Activated CD4-positive, alpha-beta memory T cell treated with anti-CD3 and anti-CD28 coated beads, Interleukin-2, amount 10 ng/mL, durations not matched to agents 7 days and 5 days (primary cell): Measurements from ENCODE around the gene BTBD9. TPM values are rescaled to one million over a fixed set of nuclear protein-coding genes. Genes with fewer than 3 reads are reported as not detected.

ENCODE experiments used
- CTCF ChIA-PET: fragments of 350-600 bp; sonication (Branson Sonifier 250); formaldehyde crosslinking; loops from one replicate; lab custom pipeline; 2021; ENCODE audit warnings: antibody characterized with exemption, inconsistent platforms; lab: Charles Lee
- POLR2A ChIA-PET: fragments of 350-600 bp; sonication (Branson Sonifier 250); formaldehyde crosslinking; loops from one replicate; lab custom pipeline; 2021; ENCODE audit warnings: antibody characterized with exemption; lab: Charles Lee
- DNase-seq: peaks from one replicate; pipeline ENCODE4 v3.0.0-alpha.2; 2020
- H3K27ac Mint-ChIP-seq: one replicate; pipeline ENCODE4 v1.8.0; 2021; ENCODE audit warnings: mild to moderate bottlenecking, mixed read lengths
- H3K27me3 Mint-ChIP-seq: one replicate; pipeline ENCODE4 v1.8.0; 2021; ENCODE audit warnings: mixed read lengths
- H3K36me3 Mint-ChIP-seq: one replicate; pipeline ENCODE4 v1.8.0; 2021; ENCODE audit warnings: low read depth, mixed read lengths
- H3K4me1 Mint-ChIP-seq: one replicate; pipeline ENCODE4 v1.8.0; 2021; ENCODE audit warnings: mixed read lengths
- H3K4me3 Mint-ChIP-seq: one replicate; pipeline ENCODE4 v1.8.0; 2021; ENCODE audit warnings: mild to moderate bottlenecking, mixed read lengths
- H3K9me3 Mint-ChIP-seq: one replicate; pipeline ENCODE4 v1.8.0; 2021; ENCODE audit warnings: mixed read lengths
- total RNA-seq, 2 experiments: library from RNA; stranded (reverse); gene quantifications; one replicate each; pipeline ENCODE4 v1.2.3, GENCODE V29; 2021

The BTBD9 gene
- total RNA-seq, 2 experiments from 2014 or later, result 14.7 to 16.1 TPM

- Mint-ChIP-seq H3K4me3 (no peak overlapping the region), H3K9me3 (no peaks in the 10 kb centered on the region), H3K27ac (no peak overlapping the region), H3K36me3 (no peaks in the 10 kb centered on the region), H3K27me3 (no peaks in the 10 kb centered on the region), H3K4me1 (peaks cover 3% of the 10 kb centered on the region)
- no peak for DNase-seq
- ChIA-PET POLR2A (no interaction called here), CTCF (no interaction called here)
These were observed 426.5 kb downstream of the BTBD9 start for GRCh38 chr6:38213251-38213658.

DNA sequence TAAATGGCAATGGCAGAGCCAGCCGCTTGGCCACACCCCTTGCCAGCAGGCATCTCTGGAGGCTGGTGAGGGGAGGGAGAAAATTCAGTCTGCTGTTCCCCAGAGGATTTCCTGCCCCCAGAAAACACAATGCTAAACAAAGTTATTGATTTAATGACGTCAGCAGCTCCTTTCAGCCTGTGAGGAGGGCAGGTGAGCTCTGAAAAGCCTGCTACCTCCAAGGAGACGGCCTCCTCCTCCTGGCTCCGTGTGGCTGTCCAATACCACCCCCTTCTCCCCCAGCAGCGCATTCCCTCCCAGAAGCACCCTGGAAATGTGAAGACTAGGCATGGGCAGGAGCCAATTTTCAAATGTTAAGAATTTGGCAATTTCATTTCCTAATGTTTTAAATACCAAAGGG, 427.1 kb downstream of the BTBD9 start:
- CTCF ChIA-PET, result no interaction called here
- H3K27ac Mint-ChIP-seq, result no peak overlapping the region
- DNase-seq, result no peak
- POLR2A ChIA-PET, result no interaction called here
- no peaks in the 10 kb centered on the region for H3K36me3 Mint-ChIP-seq
- H3K4me3 Mint-ChIP-seq, result no peak overlapping the region
- no peaks in the 10 kb centered on the region for H3K27me3 Mint-ChIP-seq
- peaks cover 3% of the 10 kb centered on the region for H3K4me1 Mint-ChIP-seq
- H3K9me3 Mint-ChIP-seq, result no peaks in the 10 kb centered on the region

GRCh38 chr6:38212116-38212515, 427.6 kb downstream of the BTBD9 start:
- no peak for DNase-seq
- POLR2A ChIA-PET, result no interaction called here
- H3K27me3 Mint-ChIP-seq, result no peaks in the 10 kb centered on the region
- CTCF ChIA-PET, result no interaction called here
- H3K27ac Mint-ChIP-seq, result no peak overlapping the region
- H3K4me3 Mint-ChIP-seq, result no peak overlapping the region
- no peaks in the 10 kb centered on the region for H3K36me3 Mint-ChIP-seq
- H3K4me1 Mint-ChIP-seq, result peaks cover 3% of the 10 kb centered on the region
- H3K9me3 Mint-ChIP-seq, result no peaks in the 10 kb centered on the region

DNA sequence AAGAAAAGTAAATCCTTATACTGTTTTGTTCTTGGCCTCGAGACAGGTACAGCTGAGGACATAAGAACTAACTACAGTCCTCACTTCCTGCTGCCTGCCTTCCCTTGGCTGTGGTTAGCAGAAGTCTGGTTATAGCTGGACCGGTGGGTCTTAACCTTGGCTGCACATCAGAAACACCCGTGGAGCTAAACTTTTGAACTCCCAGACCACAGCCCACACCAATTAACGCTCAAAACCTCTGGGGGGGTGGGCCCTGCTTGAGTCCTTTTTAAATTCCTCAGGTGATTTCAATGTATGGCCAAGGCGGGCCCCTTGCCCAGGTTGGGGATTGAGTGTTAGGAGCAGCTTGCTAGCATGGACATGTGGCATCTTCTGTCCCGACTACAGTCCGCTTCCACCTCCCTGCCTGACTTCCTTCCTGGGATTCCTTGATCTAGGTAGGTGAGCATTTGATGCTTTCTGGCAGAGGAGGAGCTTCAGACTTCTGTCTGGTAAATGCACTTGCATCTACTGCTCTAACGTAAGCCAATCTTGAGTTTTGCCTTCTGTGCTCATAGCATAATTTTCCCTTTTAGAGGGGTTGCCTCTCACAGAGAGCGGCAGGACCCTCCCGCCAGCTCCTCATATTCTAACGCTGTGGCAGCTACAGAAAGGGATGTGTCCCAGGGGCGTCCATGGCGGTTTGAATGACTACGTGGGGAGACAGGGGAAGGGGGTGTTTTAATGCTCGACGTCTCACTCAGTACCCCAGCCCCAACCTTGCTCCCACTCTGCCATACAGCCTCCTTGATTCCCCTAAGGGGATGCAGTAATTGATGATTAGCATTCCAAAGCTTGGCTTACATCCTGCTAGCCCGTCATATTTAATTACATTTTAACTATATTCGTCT, 430.1 kb downstream of the BTBD9 start:
- POLR2A ChIA-PET, result no interaction called here
- no peak for DNase-seq
- Mint-ChIP-seq H3K27ac (no peak overlapping the region), H3K4me1 (peaks cover 3% of the 10 kb centered on the region), H3K36me3 (no peaks in the 10 kb centered on the region), H3K4me3 (no peak overlapping the region), H3K27me3 (no peaks in the 10 kb centered on the region), H3K9me3 (no peaks in the 10 kb centered on the region)
- CTCF ChIA-PET, result no interaction called here

- Mint-ChIP-seq H3K4me1 (peaks cover 3% of the 10 kb centered on the region), H3K9me3 (no peaks in the 10 kb centered on the region), H3K27ac (no peak overlapping the region), H3K36me3 (no peaks in the 10 kb centered on the region), H3K27me3 (no peaks in the 10 kb centered on the region), H3K4me3 (no peak overlapping the region)
- no peak for DNase-seq
- ChIA-PET POLR2A (no interaction called here), CTCF (no interaction called here)
These were observed 431.7 kb downstream of the BTBD9 start for GRCh38 chr6:38208028-38208427.

DNA sequence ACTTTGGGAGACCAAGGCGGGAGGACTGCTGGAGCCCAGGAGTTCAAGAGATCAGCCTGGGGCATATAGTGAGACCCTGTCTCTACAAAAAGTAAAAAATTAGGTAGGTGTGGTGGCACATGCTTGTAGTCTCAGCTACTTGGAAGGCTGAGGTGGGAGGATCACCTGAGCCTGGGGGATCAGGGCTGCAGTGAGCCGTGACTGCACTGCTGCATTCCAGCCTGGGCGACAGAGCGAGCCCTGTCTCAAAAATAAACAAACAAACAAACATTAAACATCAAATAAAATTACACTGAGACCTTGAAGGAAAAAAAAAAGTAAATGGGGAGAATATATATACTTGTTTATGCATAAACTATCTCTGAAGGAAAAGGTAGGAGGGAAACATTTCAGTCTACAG, 432.4 kb downstream of the BTBD9 start:
- CTCF ChIA-PET, result no interaction called here
- H3K9me3 Mint-ChIP-seq, result no peaks in the 10 kb centered on the region
- H3K27ac Mint-ChIP-seq, result no peak overlapping the region
- H3K4me3 Mint-ChIP-seq, result no peak overlapping the region
- POLR2A ChIA-PET, result no interaction called here
- no peaks in the 10 kb centered on the region for H3K36me3 Mint-ChIP-seq
- H3K27me3 Mint-ChIP-seq, result no peaks in the 10 kb centered on the region
- DNase-seq, result no peak
- peaks cover 3% of the 10 kb centered on the region for H3K4me1 Mint-ChIP-seq

GRCh38 chr6:38198219-38198618, 441.5 kb downstream of the BTBD9 start:
- POLR2A ChIA-PET, result no interaction called here
- CTCF ChIA-PET, result no interaction called here
- no peaks in the 10 kb centered on the region for H3K36me3 Mint-ChIP-seq
- no peak overlapping the region for H3K4me3 Mint-ChIP-seq
- no peaks in the 10 kb centered on the region for H3K9me3 Mint-ChIP-seq
- no peaks in the 10 kb centered on the region for H3K4me1 Mint-ChIP-seq
- no peak for DNase-seq
- H3K27ac Mint-ChIP-seq, result no peak overlapping the region
- H3K27me3 Mint-ChIP-seq, result no peaks in the 10 kb centered on the region

DNA sequence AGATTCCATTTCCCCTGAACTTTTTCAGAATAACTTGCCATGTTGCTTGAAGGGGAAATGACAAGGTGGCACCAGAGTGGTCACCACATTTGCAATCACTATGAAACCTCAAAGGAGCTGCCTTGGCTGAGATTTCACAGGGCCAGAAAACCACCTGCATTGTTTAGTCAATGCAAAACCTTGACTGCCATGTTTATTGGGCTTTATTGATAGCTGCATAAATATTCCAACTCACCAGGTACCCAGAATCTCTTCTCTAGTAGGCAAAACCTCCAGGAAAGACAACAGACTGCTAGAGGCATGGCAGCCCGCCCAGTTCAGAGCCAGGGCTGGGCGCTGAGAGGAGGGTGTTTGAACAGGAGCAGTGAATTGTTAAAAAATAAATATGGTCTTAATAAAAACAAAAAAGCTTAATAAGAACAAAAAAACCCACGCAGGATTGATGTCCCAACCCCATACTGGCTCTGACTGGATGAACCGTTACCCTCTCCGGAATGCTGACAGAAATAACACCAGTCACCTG, 444.6 kb downstream of the BTBD9 start:
- CTCF ChIA-PET, result no interaction called here
- no peak overlapping the region for H3K27ac Mint-ChIP-seq

GRCh38 chr6:38194589-38194988, 445.1 kb downstream of the BTBD9 start:
- CTCF ChIA-PET, result no interaction called here
- H3K9me3 Mint-ChIP-seq, result no peaks in the 10 kb centered on the region
- no peak overlapping the region for H3K4me3 Mint-ChIP-seq
- DNase-seq, result no peak
- H3K36me3 Mint-ChIP-seq, result no peaks in the 10 kb centered on the region
- H3K27ac Mint-ChIP-seq, result no peak overlapping the region
- POLR2A ChIA-PET, result no interaction called here
- H3K27me3 Mint-ChIP-seq, result no peaks in the 10 kb centered on the region
- no peaks in the 10 kb centered on the region for H3K4me1 Mint-ChIP-seq

More for the DNA sequence above, 444.6 kb downstream of the BTBD9 start:
- Mint-ChIP-seq H3K9me3 (no peaks in the 10 kb centered on the region), H3K4me3 (no peak overlapping the region), H3K36me3 (no peaks in the 10 kb centered on the region), H3K27me3 (no peaks in the 10 kb centered on the region), H3K4me1 (no peaks in the 10 kb centered on the region)
- POLR2A ChIA-PET, result no interaction called here
- no peak for DNase-seq

GRCh38 chr6:38194282-38194572, 445.5 kb downstream of the BTBD9 start:
- H3K36me3 Mint-ChIP-seq, result no peaks in the 10 kb centered on the region
- POLR2A ChIA-PET, result no interaction called here
- no peaks in the 10 kb centered on the region for H3K4me1 Mint-ChIP-seq
- no peak overlapping the region for H3K4me3 Mint-ChIP-seq
- no peak overlapping the region for H3K27ac Mint-ChIP-seq
- no peak for DNase-seq
- CTCF ChIA-PET, result no interaction called here
- no peaks in the 10 kb centered on the region for H3K27me3 Mint-ChIP-seq
- H3K9me3 Mint-ChIP-seq, result no peaks in the 10 kb centered on the region

DNA sequence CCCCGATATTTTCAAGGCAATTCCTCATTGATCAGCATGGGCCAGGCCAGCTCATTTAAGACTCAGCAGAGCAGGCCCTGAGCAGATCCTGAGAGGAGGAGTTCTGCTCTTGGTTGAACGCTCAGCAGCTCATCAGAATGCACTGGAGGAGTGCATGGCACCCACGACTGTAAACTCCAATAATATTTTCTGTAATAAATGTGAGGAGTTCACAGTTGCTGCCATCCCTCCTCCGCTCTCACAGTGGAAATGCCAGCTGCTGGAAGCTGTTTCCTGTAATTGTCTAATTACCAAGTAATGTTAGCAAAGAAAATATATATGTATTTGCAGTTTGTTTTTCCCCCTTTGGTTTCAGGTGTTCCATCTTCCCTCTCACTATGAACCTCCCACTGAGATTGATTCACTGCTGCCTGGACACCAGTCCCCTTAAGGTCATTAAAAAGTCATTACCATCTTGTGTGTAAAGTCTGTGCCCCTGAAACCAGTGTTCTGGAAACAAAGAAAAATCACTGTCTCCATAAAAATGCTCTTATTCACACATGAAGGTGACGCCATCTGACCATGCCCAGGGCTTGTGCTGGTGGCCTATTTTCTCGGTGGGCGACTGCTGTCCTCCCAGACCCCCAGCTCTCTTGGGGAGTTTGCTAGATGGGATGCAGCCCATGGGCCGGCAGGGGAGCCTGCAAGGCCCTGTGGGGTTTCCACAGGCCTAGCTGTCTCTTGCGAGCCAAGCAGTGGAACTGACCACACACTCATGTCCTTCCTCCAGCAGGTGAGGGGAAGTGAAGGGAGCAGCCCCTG, 446.0 kb downstream of the BTBD9 start:
- Mint-ChIP-seq H3K4me3 (no peak overlapping the region), H3K9me3 (no peaks in the 10 kb centered on the region), H3K4me1 (no peaks in the 10 kb centered on the region), H3K27me3 (no peaks in the 10 kb centered on the region), H3K27ac (no peak overlapping the region), H3K36me3 (no peaks in the 10 kb centered on the region)
- ChIA-PET POLR2A (no interaction called here), CTCF (no interaction called here)
- no peak for DNase-seq

GRCh38 chr6:38193051-38193450, 446.7 kb downstream of the BTBD9 start:
- no peaks in the 10 kb centered on the region for H3K27me3 Mint-ChIP-seq
- H3K4me1 Mint-ChIP-seq, result no peaks in the 10 kb centered on the region
- no peaks in the 10 kb centered on the region for H3K36me3 Mint-ChIP-seq
- H3K27ac Mint-ChIP-seq, result no peak overlapping the region
- POLR2A ChIA-PET, result no interaction called here
- no peaks in the 10 kb centered on the region for H3K9me3 Mint-ChIP-seq
- H3K4me3 Mint-ChIP-seq, result no peak overlapping the region
- CTCF ChIA-PET, result no interaction called here
- DNase-seq, result no peak

DNA sequence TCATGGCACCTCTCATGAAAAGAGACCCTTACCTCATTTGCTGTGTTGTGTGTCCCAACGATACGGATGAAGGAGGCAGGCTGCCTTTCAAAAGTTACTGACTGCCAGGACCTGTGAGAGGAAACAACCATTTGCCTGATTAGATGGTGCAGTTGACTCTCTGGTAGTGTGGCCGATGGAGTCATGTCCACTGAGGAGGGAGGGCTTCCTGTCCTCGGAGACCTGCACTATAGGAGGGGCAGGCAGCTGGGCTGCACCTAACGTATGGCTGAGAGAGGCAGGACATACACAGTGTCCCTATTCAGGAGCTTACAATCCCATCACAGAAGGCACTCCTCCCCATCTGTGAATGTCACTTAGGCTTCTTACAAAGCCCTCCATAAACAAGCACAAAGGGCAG, 447.2 kb downstream of the BTBD9 start:
- Mint-ChIP-seq H3K9me3 (no peaks in the 10 kb centered on the region), H3K27me3 (no peaks in the 10 kb centered on the region), H3K4me1 (no peaks in the 10 kb centered on the region), H3K36me3 (no peaks in the 10 kb centered on the region), H3K27ac (no peak overlapping the region), H3K4me3 (no peak overlapping the region)
- no peak for DNase-seq
- ChIA-PET CTCF (no interaction called here), POLR2A (no interaction called here)
